ENCODE measurements around the gene RASSF6. TPM values are rescaled to one million over a fixed set of nuclear protein-coding genes. Genes with fewer than 3 reads are reported as not detected.

The RASSF6 gene
- total RNA-seq, 2 experiments from 2014 or later = 48.3 to 62.2 TPM

DNA sequence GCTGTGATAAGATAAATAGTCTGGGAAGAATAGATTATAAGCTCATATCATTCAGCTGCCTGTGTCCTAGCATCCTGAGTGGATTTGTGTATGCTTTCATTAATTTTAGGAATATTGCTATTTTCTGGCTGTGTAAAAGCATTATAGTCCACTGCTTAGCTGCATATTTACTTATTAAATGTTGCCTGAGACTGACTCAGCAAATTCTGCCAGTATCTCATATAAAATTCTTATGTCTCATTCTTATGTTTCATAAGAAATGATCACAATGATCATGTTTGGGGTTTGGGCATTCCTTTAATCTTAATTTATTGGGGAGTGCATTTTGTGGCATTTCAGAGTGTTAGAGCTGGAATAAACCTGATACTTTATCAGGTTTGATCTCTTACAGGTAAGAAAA, 34.9 kb downstream of the RASSF6 start:
- DNase-seq (ENCODE audit: low spot score) = no peak
- H4K20me1 ChIP-seq (ENCODE audit: insufficient read depth, low read length) = no peaks in the 10 kb centered on the region
- no peaks in the 10 kb centered on the region for H3K9me2 ChIP-seq (ENCODE audit: insufficient read depth, low read length)
- CTCF ChIA-PET (ENCODE audit: unreplicated experiment) = no interaction called here
- peaks cover 40% of the 10 kb centered on the region for H3K4me1 ChIP-seq (ENCODE audit: insufficient read depth, low read length, poor library complexity, severe bottlenecking)
- H3K36me3 ChIP-seq (ENCODE audit: insufficient read depth, low read length) = peaks cover 86% of the 10 kb centered on the region
- H3K4me3 ChIP-seq (ENCODE audit: low read depth, low read length, poor library complexity, severe bottlenecking) = no peak overlapping the region
- no peak overlapping the region for H2AFZ ChIP-seq (ENCODE audit: low read length)
- TF ChIP-seq, protein P1, sequence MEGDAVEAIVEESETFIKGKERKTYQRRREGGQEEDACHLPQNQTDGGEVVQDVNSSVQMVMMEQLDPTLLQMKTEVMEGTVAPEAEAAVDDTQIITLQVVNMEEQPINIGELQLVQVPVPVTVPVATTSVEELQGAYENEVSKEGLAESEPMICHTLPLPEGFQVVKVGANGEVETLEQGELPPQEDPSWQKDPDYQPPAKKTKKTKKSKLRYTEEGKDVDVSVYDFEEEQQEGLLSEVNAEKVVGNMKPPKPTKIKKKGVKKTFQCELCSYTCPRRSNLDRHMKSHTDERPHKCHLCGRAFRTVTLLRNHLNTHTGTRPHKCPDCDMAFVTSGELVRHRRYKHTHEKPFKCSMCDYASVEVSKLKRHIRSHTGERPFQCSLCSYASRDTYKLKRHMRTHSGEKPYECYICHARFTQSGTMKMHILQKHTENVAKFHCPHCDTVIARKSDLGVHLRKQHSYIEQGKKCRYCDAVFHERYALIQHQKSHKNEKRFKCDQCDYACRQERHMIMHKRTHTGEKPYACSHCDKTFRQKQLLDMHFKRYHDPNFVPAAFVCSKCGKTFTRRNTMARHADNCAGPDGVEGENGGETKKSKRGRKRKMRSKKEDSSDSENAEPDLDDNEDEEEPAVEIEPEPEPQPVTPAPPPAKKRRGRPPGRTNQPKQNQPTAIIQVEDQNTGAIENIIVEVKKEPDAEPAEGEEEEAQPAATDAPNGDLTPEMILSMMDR (conservative IDR thresholded peaks at IDR 0.05; ENCODE audit: low read length) = no peak
- TF ChIP-seq EZH2phosphoT487 (IDR thresholded peaks at IDR 0.05; ENCODE audit: borderline replicate concordance, low read depth, low read length) = no peak
- POLR2A ChIA-PET = interaction anchor here (0.6 to 3.6 kb wide), 10 partner anchors 8 to 69 kb away, joined by 3 to 19 read pairs (median 6); partner anchors contain the start of gene RASSF6
- H3K27ac ChIP-seq (ENCODE audit: low read depth, low read length, poor library complexity, severe bottlenecking) = peak overlapping the region; percentile 14
- intact Hi-C loops (cut with micrococcal nuclease; ENCODE audit: unreplicated experiment) = loop anchor here (10.0 kb wide), 1 partner anchor 569 kb away; the partner anchor contains the start of gene MTHFD2L
- H3K9me3 ChIP-seq (ENCODE audit: low read length) = peaks cover 21% of the 10 kb centered on the region; the same call in 1 of the 2 replicates
- H3K79me2 ChIP-seq (ENCODE audit: insufficient read depth, low read depth, low read length) = peaks cover 33% of the 10 kb centered on the region; the same call in 1 of the 2 replicates
- no TSS peak for BruUV-seq (replicated peaks)
- no peak overlapping the region for H3K4me2 ChIP-seq (ENCODE audit: low read length)

DNA sequence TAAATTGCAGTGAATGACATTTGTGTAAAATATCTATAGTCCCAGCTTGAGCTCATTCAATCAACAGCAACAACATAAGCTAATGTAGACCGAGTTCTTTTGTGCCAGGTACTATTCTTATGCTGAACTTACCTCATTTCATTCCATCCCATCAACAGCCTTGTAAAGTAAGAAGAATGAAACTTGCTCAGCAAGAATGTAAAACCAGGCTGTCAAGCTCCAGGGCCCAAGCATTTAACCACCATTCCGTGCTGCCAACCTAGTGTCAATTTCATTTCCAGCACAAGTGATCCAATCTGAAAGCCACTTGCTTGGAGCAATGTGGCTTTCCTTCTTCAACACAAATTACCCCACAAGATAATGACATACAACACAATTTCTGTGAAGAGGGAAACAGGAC, 36.6 kb downstream of the RASSF6 start:
- Histone ChIP-seq H2AFZ (ENCODE audit: low read length) (no peak overlapping the region), H3K36me3 (ENCODE audit: insufficient read depth, low read length) (peaks cover 88% of the 10 kb centered on the region), H3K27ac (ENCODE audit: low read depth, low read length, poor library complexity, severe bottlenecking) (peak overlapping the region; percentile 3), H3K4me3 (ENCODE audit: low read depth, low read length, poor library complexity, severe bottlenecking) (no peak overlapping the region), H3K4me1 (ENCODE audit: insufficient read depth, low read length, poor library complexity, severe bottlenecking) (peaks cover 24% of the 10 kb centered on the region), H3K4me2 (ENCODE audit: low read length) (no peak overlapping the region), H3K79me2 (ENCODE audit: insufficient read depth, low read depth, low read length) (peaks cover 28% of the 10 kb centered on the region; the same call in 1 of the 2 replicates), H3K9me3 (ENCODE audit: low read length) (peaks cover 18% of the 10 kb centered on the region; the same call in 1 of the 2 replicates), H4K20me1 (ENCODE audit: insufficient read depth, low read length) (no peaks in the 10 kb centered on the region), H3K9me2 (ENCODE audit: insufficient read depth, low read length) (no peaks in the 10 kb centered on the region)
- no peak for DNase-seq (ENCODE audit: low spot score)
- BruUV-seq (replicated peaks) = no TSS peak
- no peak for TF ChIP-seq EZH2phosphoT487 (IDR thresholded peaks at IDR 0.05; ENCODE audit: borderline replicate concordance, low read depth, low read length)
- TF ChIP-seq, protein P1 (conservative IDR thresholded peaks at IDR 0.05; ENCODE audit: low read length) = no peak
- CTCF ChIA-PET (ENCODE audit: unreplicated experiment) = no interaction called here
- intact Hi-C loops (cut with micrococcal nuclease; ENCODE audit: unreplicated experiment) = loop anchor here (10.0 kb wide), 1 partner anchor 571 kb away; the partner anchor contains the start of gene MTHFD2L
- POLR2A ChIA-PET = interaction anchor here (0.8 to 3.6 kb wide), 3 partner anchors 8 to 78 kb away, joined by 3 to 19 read pairs (median 4); no protein-coding TSS in a partner anchor

DNA sequence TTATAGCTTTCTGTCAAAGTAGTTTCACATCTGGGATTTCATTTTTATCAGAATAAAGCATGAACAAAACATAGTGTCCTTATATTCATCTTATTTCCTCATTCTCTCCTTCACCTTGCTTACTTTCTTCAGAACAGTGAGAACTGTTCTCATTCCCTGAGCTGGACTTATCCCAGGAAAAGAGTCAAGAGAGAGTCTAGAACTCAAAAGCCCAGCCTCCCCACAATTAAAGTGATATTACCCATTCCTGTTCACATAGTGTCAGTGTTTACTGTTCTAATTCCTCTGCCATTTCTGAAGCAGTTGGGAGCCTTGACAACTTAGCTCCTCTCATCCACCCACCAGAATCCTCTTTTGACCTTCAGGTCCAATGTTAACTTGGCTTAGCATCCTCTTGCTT, 42.9 kb downstream of the RASSF6 start:
- peaks cover 89% of the 10 kb centered on the region for H3K36me3 ChIP-seq (ENCODE audit: insufficient read depth, low read length)
- BruUV-seq (replicated peaks) = no TSS peak
- H3K4me1 ChIP-seq (ENCODE audit: insufficient read depth, low read length, poor library complexity, severe bottlenecking) = peaks cover 20% of the 10 kb centered on the region
- no peaks in the 10 kb centered on the region for H3K9me2 ChIP-seq (ENCODE audit: insufficient read depth, low read length)
- no peaks in the 10 kb centered on the region; the same call in 1 of the 2 replicates for H3K9me3 ChIP-seq (ENCODE audit: low read length)
- H3K4me2 ChIP-seq (ENCODE audit: low read length) = no peak overlapping the region
- peak overlapping the region; percentile 36 for H3K27ac ChIP-seq (ENCODE audit: low read depth, low read length, poor library complexity, severe bottlenecking)
- no peak for DNase-seq (ENCODE audit: low spot score)
- ChIA-PET POLR2A (interaction anchor here (0.7 to 1.9 kb wide), 2 partner anchors 10 to 41 kb away, joined by 3 to 12 read pairs; no protein-coding TSS in a partner anchor), CTCF (ENCODE audit: unreplicated experiment) (interaction anchor here (0.7 kb wide), 1 partner anchor 77 kb away, joined by 3 read pairs; no protein-coding TSS in a partner anchor)
- TF ChIP-seq, protein P1 (conservative IDR thresholded peaks at IDR 0.05; ENCODE audit: low read length) = no peak
- no peak for TF ChIP-seq EZH2phosphoT487 (IDR thresholded peaks at IDR 0.05; ENCODE audit: borderline replicate concordance, low read depth, low read length)
- no peak overlapping the region for H3K4me3 ChIP-seq (ENCODE audit: low read depth, low read length, poor library complexity, severe bottlenecking)
- no peaks in the 10 kb centered on the region for H4K20me1 ChIP-seq (ENCODE audit: insufficient read depth, low read length)
- H3K79me2 ChIP-seq (ENCODE audit: insufficient read depth, low read depth, low read length) = no peaks in the 10 kb centered on the region
- no peak overlapping the region for H2AFZ ChIP-seq (ENCODE audit: low read length)
- intact Hi-C loops (cut with micrococcal nuclease; ENCODE audit: unreplicated experiment) = no loop called here
